Embryonic facial prominence (tissue), 1 donor: ENCODE measurements around the gene SFXN2.

ENCODE experiments used
- DNase-seq: peaks from one replicate; pipeline ENCODE4 v3.0.0-alpha.2; 2016; ENCODE audit errors: extremely low spot score

SFXN2 gene

DNA sequence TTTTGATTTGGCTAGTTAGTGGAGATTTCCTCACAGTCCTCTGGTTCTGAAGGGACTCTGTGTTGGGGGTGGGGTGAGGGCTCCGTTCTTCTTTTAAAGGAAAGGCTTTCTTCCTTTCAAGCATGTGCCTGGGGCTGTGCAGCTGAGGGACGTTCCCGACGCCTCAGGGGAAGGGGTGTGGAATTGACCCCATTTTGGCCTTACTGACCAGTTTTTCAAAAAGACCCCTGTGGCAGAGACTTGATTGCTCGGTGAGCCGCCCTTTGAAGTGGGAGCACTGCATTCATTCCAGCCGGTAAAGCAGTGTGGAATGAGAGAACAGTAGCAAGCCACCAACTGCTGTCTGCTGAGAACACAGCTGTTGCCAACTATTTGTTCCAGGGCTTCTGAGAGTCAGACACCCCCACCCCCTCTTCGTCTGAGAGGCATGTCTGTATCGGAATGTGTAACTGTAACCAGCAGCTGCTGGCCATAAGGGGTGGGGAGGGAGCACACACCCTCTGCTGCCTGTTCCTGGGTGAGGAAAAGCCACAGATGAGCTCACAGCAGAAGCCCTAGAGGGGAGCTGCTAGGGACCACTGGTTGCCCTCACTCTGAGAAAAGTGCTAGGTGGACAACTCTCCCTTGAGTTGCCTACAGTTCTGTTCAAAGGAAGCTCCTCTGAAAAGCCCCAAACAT, 62.5 kb downstream of the SFXN2 start:
- DNase-seq, result peak; percentile 94

- no peak for DNase-seq
Observed at GRCh38 chr10:102777711-102778453, 63.4 kb downstream of the SFXN2 start.

DNA sequence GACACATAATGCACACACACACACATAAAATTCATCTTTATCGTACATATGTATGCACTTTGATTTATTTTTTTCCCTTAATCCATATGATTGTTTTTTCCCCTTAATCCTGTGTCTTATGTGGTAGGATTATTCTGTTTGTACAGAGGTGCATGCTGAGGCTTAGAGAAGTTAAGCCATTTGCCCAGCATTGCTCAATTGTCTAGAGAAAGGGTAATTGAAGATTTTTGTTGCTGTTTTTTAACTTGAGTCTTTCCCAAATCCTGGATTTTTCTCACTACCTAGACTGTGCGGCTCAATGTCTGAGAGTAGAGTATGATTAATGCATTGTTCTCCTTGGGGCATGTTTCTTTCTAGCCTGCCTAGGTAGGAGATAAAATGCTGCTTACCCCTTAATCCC, 64.3 kb downstream of the SFXN2 start:
- DNase-seq, result no peak

GRCh38 chr10:102779680-102780526, 65.5 kb downstream of the SFXN2 start:
- no peak for DNase-seq

- DNase-seq, result no peak
Observed at GRCh38 chr10:102780527-102780808, 66.0 kb downstream of the SFXN2 start.

DNA sequence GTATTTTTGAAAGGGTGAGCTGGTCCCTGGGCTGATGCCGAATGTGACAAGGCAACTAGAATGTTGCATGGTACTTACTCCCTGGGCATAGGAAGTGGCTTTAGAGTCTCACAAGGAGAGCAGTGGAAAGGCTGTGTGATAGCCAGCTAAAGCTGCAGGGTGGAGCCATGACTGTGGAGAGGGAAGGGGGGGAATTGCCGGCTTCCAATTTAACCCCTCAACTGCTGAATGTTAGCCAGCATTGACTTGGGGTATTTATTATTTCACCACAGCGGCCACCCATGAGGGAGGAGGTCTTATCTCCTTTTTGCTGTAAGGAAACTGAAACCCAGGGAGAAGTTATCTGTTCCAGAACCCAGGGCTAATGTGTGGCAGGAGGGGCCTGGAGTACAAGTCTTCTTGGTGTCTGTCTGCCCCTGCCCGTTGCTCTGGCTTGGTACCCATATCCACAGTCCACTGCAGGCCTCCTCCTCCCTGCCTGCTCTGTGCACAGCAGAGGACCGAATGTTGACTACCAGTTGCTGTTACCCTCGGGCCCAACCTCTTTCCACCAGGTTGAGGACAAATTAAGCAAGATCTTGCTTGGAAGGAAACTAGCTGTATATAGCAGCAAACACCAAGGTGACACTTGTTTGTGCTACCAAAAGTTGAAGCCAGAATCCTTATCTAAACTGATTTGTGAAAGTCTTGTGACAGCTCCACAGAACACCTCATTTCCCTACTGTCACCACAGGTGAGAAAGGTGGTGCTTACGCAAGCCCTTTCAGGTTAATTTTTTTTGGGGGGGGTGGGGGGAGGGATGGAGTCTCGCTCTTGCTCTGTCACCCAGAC, 66.9 kb downstream of the SFXN2 start:
- no peak for DNase-seq

DNA sequence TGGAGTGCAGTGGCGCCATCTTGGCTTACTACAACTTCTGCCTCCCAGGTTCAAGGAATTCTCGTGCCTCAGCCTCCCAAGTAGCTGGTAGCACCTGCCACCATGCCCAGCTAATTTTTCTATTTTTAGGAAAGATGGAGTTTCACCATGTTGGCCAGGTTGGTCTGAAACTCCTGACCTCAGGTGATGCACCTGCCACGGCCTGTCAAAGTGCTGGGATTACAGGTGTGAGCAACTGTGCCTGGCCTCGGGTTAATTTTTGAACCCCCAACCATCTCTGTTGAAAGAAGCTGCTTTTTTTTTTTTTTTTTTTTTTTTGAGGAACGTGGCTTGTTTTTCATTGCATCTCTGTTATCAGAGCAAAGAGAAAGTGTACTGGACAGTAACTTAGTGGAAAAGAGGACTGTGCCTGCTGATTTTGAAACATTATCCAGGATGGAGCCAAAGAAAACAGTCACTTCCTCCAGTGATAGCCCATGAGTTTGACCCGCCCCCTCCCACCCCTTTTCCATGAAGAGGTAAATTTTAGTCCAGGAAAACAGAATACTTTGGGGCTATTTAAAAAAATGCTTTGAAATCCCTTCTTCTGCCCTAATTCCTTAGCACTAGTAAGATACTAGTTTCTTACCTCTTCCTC, 67.6 kb downstream of the SFXN2 start:
- DNase-seq, result no peak

- no peak for DNase-seq
Observed at GRCh38 chr10:102782673-102783551, 68.5 kb downstream of the SFXN2 start.

DNA sequence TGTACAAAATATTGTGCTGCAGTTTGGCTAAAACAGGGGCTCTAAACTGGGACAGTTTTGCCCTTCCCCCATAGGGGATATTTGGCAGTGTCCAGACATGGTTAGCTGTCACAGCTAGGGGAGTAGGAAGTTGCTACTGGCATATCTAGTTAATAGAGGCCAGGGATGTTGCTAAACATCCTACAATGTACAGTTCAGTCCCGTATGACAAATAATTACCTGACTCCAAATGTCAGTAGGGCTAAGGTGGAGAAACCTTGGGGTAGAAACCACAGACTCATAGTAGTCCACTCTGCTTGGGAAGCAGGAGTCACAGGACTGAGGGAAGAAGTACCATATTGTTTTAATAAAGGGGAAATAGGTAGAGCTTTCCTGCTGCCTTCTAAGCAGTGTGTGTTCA, 69.1 kb downstream of the SFXN2 start:
- no peak for DNase-seq

DNA sequence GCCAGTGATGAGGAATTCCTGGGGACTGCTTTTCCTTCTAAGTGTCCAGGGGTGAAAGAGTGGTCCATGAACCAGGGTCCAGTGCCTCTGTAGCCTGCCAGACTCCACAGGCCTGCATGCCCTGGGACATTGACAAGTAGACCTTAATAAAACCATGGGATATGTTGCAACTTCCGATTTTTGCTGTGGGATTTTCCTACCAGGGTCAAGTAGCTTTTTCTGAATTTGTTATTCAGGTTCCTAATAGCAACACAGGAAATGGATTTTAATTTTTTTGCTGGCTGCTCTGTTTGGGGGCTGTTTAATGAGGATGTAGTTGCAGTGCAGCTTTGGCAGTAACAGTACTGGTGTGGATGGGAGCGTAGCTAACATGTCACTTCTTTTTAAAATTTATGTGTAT, 71.4 kb downstream of the SFXN2 start:
- DNase-seq, result no peak

DNA sequence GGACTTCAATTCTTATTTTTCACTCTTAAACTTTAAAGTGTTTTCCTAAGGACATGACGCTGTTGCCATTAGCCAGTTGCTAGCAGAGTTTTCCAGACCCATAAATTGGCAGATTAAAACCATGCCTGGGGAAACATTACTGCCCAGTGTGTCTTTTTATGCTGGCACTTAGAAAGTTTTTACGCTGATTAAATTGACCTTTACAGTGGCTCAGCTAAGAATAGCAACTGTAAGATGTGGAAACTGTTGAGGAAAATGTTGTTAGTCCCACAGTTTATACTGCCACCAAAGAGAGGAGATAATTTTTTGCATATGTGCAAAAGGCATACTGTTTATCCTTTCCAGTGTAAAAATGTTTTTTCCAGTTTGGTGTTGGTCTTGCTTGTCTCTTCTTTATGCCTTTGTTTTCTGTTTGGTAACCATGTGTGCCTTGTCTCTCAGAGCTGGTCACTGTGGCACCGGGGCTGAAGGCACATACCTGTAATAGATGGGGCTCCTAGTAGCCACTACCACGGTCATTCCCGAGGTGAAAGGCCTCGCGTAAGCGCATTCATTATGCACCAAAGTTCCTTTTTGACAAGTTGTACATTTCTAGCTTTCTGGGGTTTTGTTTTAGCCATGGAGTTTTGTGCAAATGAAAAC, 77.4 kb downstream of the SFXN2 start:
- no peak for DNase-seq
